ENCODE data around the gene CC2D2B. TPM values are rescaled to one million over a fixed set of nuclear protein-coding genes. Genes with fewer than 3 reads are reported as not detected.
"Not testable (repeated sequence)": the region's sequence is repeated elsewhere in the genome, so short reads cannot be mapped to it uniquely, and the experiment has no call there.

CC2D2B gene
- not detected for total RNA-seq
- polyA plus RNA-seq: under 1 TPM in 1 of 3 donors, not detected in 2; 0.36 TPM
- 0 to 0.14 (median 0) reads per million in 6 experiments for total RNA-seq

- Mint-ChIP-seq H3K4me1 (peaks cover 0 to 21% (median 17%) of the 10 kb centered on the region in 4 donors), H3K4me3 (peak within 1 kb of the TSS; percentile 90 to 96 (median 94)), H3K27me3 (peaks cover 0 to 3% (median 0%) of the 10 kb centered on the region in 5 donors), H3K9me3 (no peaks in the 10 kb centered on the region), H3K36me3 (no peaks in the 10 kb centered on the region), H3K27ac (peak within 1 kb of the TSS; percentile 73 to 93 (median 88))
- ATAC-seq: peak; percentile 79 to 86
- DNase-seq: peak; percentile 23 to 72 (median 48)
- POLR2A ChIA-PET: interaction anchor here (0.5 to 2.4 kb wide), 5 partner anchors 13 to 222 kb away, joined by 3 to 7 read pairs (median 7); partner anchors contain the start of genes TCTN3 and ZNF518A
These were observed at the start of gene CC2D2B for GRCh38 chr10:95907456-95908253. TSS of gene CC2D2B (plus strand) at chr10:95907975. CDS start at chr10:95911324, 3,349 bp downstream.

- Mint-ChIP-seq H3K27me3 (peaks cover 6 to 16% (median 10%) of the 10 kb centered on the region in 5 donors), H3K36me3 (peaks cover 2 to 9% (median 7%) of the 10 kb centered on the region in 3 donors), H3K4me3 (no peak overlapping the region), H3K27ac (no peak overlapping the region), H3K9me3 (peaks cover 0 to 6% (median 2%) of the 10 kb centered on the region in 9 donors), H3K4me1 (peaks cover 0 to 8% (median 4%) of the 10 kb centered on the region in 4 donors)
- no peak for DNase-seq
- ATAC-seq: no peak
- POLR2A ChIA-PET: no interaction called here
These were observed 47.4 kb upstream of the CC2D2B start for GRCh38 chr10:95860166-95860940.

GRCh38 chr10:95861386-95861785 is 46.4 kb upstream of the CC2D2B start:
- Mint-ChIP-seq H3K27me3 (peaks cover 3 to 16% (median 4%) of the 10 kb centered on the region in 5 donors), H3K9me3 (peaks cover 0 to under 1% (median 0%) of the 10 kb centered on the region in 9 donors), H3K4me1 (peaks cover 0 to 8% (median 4%) of the 10 kb centered on the region in 4 donors), H3K36me3 (peaks cover 2 to 7% (median 2%) of the 10 kb centered on the region in 3 donors), H3K4me3 (no peak overlapping the region), H3K27ac (peak overlapping the region in 1 of 10 donors; percentile 75)
- DNase-seq (no peak), ATAC-seq (no peak)
- POLR2A ChIA-PET: interaction anchor here (0.6 kb wide), 1 partner anchor 1988 kb away, joined by 3 read pairs; the partner anchor contains the start of gene GOLGA7B

GRCh38 chr10:95864906-95865813 is 42.6 kb upstream of the CC2D2B start:
- no peak overlapping the region for H3K4me3 Mint-ChIP-seq
- DNase-seq (peak in 6 of 10 donors; percentile 9 to 32 (median 24)), ATAC-seq (peak; percentile 74 to 89)
- POLR2A ChIA-PET: no interaction called here
- H3K36me3 Mint-ChIP-seq: peaks cover 0 to 2% (median 0%) of the 10 kb centered on the region in 3 donors
- no peaks in the 10 kb centered on the region for H3K9me3 Mint-ChIP-seq
- peaks cover 0 to 3% (median 0%) of the 10 kb centered on the region in 5 donors for H3K27me3 Mint-ChIP-seq
- H3K27ac Mint-ChIP-seq: peak overlapping the region in 2 of 10 donors; percentile 35 to 50
- H3K4me1 Mint-ChIP-seq: peaks cover 0 to 10% (median 4%) of the 10 kb centered on the region in 4 donors

- Mint-ChIP-seq H3K9me3 (no peaks in the 10 kb centered on the region), H3K36me3 (peaks cover 0 to 6% (median 2%) of the 10 kb centered on the region in 3 donors), H3K27ac (peak overlapping the region in 2 of 10 donors; percentile 36 to 38), H3K27me3 (peaks cover 0 to 3% (median 0%) of the 10 kb centered on the region in 5 donors), H3K4me1 (peaks cover 0 to 10% (median 4%) of the 10 kb centered on the region in 4 donors), H3K4me3 (no peak overlapping the region)
- POLR2A ChIA-PET: no interaction called here
- no peak for DNase-seq
- ATAC-seq: no peak
These were observed 41.8 kb upstream of the CC2D2B start for GRCh38 chr10:95865814-95866466.

- H3K4me3 Mint-ChIP-seq: no peak overlapping the region
- POLR2A ChIA-PET: no interaction called here
- H3K4me1 Mint-ChIP-seq: peaks cover 0 to 10% (median 4%) of the 10 kb centered on the region in 4 donors
- peaks cover 0 to 3% (median 0%) of the 10 kb centered on the region in 5 donors for H3K27me3 Mint-ChIP-seq
- H3K27ac Mint-ChIP-seq: no peak overlapping the region
- no peak for ATAC-seq
- H3K36me3 Mint-ChIP-seq: peaks cover 0 to 7% (median 3%) of the 10 kb centered on the region in 3 donors
- H3K9me3 Mint-ChIP-seq: no peaks in the 10 kb centered on the region
- DNase-seq: no peak
These were observed 41.3 kb upstream of the CC2D2B start for GRCh38 chr10:95866467-95866842.

GRCh38 chr10:95867866-95868265 is 39.9 kb upstream of the CC2D2B start:
- POLR2A ChIA-PET: no interaction called here
- ATAC-seq (no peak), DNase-seq (no peak)
- H3K4me3 Mint-ChIP-seq: no peak overlapping the region
- no peaks in the 10 kb centered on the region for H3K9me3 Mint-ChIP-seq
- H3K27me3 Mint-ChIP-seq: no peaks in the 10 kb centered on the region
- peaks cover 10 to 19% (median 13%) of the 10 kb centered on the region in 3 donors for H3K36me3 Mint-ChIP-seq
- H3K27ac Mint-ChIP-seq: no peak overlapping the region
- peaks cover 0 to 10% (median 4%) of the 10 kb centered on the region in 4 donors for H3K4me1 Mint-ChIP-seq

GRCh38 chr10:95872158-95872711 is 35.5 kb upstream of the CC2D2B start:
- peaks cover 0 to 7% (median 0%) of the 10 kb centered on the region in 4 donors for H3K4me1 Mint-ChIP-seq
- DNase-seq: no peak
- no peak for ATAC-seq
- H3K36me3 Mint-ChIP-seq: peaks cover 30 to 58% (median 43%) of the 10 kb centered on the region in 3 donors
- no peak overlapping the region for H3K4me3 Mint-ChIP-seq
- POLR2A ChIA-PET: no interaction called here
- peaks cover 0 to 6% (median 0%) of the 10 kb centered on the region in 9 donors for H3K9me3 Mint-ChIP-seq
- H3K27ac Mint-ChIP-seq: no peak overlapping the region
- H3K27me3 Mint-ChIP-seq: no peaks in the 10 kb centered on the region

GRCh38 chr10:95873139-95873538 is 34.6 kb upstream of the CC2D2B start:
- DNase-seq: no peak
- Mint-ChIP-seq H3K27ac (no peak overlapping the region), H3K9me3 (peaks cover 0 to 6% (median 0%) of the 10 kb centered on the region in 9 donors), H3K4me3 (no peak overlapping the region), H3K36me3 (peaks cover 30 to 58% (median 46%) of the 10 kb centered on the region in 3 donors), H3K27me3 (no peaks in the 10 kb centered on the region), H3K4me1 (peaks cover 0 to 6% (median 0%) of the 10 kb centered on the region in 4 donors)
- no peak for ATAC-seq
- POLR2A ChIA-PET: no interaction called here

GRCh38 chr10:95873651-95874050 is 34.1 kb upstream of the CC2D2B start:
- H3K36me3 Mint-ChIP-seq: peaks cover 30 to 58% (median 46%) of the 10 kb centered on the region in 3 donors
- H3K4me3 Mint-ChIP-seq: no peak overlapping the region
- DNase-seq (no peak), ATAC-seq (no peak)
- H3K4me1 Mint-ChIP-seq: peaks cover 0 to 6% (median 0%) of the 10 kb centered on the region in 4 donors
- no peaks in the 10 kb centered on the region for H3K27me3 Mint-ChIP-seq
- POLR2A ChIA-PET: no interaction called here
- H3K9me3 Mint-ChIP-seq: peaks cover 0 to 6% (median 0%) of the 10 kb centered on the region in 9 donors
- no peak overlapping the region for H3K27ac Mint-ChIP-seq

- H3K9me3 Mint-ChIP-seq, H3K4me3 Mint-ChIP-seq, H3K27ac Mint-ChIP-seq, DNase-seq, POLR2A ChIA-PET, ATAC-seq, H3K4me1 Mint-ChIP-seq, H3K27me3 Mint-ChIP-seq: not testable (repeated sequence)
- H3K36me3 Mint-ChIP-seq: peaks cover 31 to 57% (median 46%) of the 10 kb centered on the region in 3 donors
These were observed 33.0 kb upstream of the CC2D2B start for GRCh38 chr10:95874783-95875182.
